Measurements from ENCODE around the gene SMURF2.
A peak's percentile ranks its signal among the peaks of the same experiment; 100 is the strongest.

DNA sequence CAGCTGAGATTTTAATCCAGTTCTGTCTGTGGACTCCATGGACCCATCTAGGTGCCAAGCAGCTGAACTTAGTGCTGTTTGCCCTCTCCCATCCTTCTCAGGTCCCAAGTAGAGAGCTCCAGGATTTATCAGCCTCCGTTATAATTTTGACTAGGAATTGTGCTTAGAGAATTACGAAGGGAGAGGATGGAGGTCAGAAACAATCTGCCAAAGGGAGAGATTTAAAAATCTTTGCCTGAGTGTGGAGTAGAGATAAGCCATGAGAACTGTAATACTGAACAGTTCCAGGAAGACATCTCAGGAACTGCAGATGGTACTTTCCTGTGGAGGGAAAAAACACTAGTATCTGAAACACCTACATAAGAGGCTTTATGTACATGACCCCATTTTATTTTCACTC is 128.3 kb downstream of the SMURF2 start:
- TF ChIP-seq, protein P1, sequence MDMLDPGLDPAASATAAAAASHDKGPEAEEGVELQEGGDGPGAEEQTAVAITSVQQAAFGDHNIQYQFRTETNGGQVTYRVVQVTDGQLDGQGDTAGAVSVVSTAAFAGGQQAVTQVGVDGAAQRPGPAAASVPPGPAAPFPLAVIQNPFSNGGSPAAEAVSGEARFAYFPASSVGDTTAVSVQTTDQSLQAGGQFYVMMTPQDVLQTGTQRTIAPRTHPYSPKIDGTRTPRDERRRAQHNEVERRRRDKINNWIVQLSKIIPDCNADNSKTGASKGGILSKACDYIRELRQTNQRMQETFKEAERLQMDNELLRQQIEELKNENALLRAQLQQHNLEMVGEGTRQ (CRISPR knock-in tag; IDR thresholded peaks at IDR 0.05): no peak
- no peak for TF ChIP-seq RAD51 (IDR thresholded peaks at IDR 0.05; ENCODE audit: borderline replicate concordance, low read depth)
- no peak for TF ChIP-seq SREBF1 (IDR thresholded peaks at IDR 0.05; ENCODE audit: borderline replicate concordance, low read depth, low read length)
- TF ChIP-seq BCOR (IDR thresholded peaks at IDR 0.05): no peak
- TF ChIP-seq, protein P2, sequence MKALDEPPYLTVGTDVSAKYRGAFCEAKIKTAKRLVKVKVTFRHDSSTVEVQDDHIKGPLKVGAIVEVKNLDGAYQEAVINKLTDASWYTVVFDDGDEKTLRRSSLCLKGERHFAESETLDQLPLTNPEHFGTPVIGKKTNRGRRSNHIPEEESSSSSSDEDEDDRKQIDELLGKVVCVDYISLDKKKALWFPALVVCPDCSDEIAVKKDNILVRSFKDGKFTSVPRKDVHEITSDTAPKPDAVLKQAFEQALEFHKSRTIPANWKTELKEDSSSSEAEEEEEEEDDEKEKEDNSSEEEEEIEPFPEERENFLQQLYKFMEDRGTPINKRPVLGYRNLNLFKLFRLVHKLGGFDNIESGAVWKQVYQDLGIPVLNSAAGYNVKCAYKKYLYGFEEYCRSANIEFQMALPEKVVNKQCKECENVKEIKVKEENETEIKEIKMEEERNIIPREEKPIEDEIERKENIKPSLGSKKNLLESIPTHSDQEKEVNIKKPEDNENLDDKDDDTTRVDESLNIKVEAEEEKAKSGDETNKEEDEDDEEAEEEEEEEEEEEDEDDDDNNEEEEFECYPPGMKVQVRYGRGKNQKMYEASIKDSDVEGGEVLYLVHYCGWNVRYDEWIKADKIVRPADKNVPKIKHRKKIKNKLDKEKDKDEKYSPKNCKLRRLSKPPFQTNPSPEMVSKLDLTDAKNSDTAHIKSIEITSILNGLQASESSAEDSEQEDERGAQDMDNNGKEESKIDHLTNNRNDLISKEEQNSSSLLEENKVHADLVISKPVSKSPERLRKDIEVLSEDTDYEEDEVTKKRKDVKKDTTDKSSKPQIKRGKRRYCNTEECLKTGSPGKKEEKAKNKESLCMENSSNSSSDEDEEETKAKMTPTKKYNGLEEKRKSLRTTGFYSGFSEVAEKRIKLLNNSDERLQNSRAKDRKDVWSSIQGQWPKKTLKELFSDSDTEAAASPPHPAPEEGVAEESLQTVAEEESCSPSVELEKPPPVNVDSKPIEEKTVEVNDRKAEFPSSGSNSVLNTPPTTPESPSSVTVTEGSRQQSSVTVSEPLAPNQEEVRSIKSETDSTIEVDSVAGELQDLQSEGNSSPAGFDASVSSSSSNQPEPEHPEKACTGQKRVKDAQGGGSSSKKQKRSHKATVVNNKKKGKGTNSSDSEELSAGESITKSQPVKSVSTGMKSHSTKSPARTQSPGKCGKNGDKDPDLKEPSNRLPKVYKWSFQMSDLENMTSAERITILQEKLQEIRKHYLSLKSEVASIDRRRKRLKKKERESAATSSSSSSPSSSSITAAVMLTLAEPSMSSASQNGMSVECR (CRISPR knock-in tag; IDR thresholded peaks at IDR 0.05): no peak
- TF ChIP-seq TEAD4 (IDR thresholded peaks at IDR 0.05; ENCODE audit: low read length): peak; percentile 83; the same call in 1 of the 2 replicates
- TF ChIP-seq TEAD4 (CRISPR knock-in tag; IDR thresholded peaks at IDR 0.05; ENCODE audit: borderline replicate concordance): no peak
- no peak for TF ChIP-seq RAD21 (CRISPR knock-in tag; conservative IDR thresholded peaks at IDR 0.05 in 1 of 2, IDR thresholded peaks at IDR 0.05 in 1 of 2)
- no peak for TF ChIP-seq GABPA (tag; conservative IDR thresholded peaks at IDR 0.05; ENCODE audit: low read depth)
- no peak for TF ChIP-seq ELF1 (tag; IDR thresholded peaks at IDR 0.05)

Data from K562 (cell line).